Measurements from ENCODE around the gene UGT2B28.
"Not testable (repeated sequence)": the region's sequence is repeated elsewhere in the genome, so short reads cannot be mapped to it uniquely, and the experiment has no call there.

The UGT2B28 gene

DNA sequence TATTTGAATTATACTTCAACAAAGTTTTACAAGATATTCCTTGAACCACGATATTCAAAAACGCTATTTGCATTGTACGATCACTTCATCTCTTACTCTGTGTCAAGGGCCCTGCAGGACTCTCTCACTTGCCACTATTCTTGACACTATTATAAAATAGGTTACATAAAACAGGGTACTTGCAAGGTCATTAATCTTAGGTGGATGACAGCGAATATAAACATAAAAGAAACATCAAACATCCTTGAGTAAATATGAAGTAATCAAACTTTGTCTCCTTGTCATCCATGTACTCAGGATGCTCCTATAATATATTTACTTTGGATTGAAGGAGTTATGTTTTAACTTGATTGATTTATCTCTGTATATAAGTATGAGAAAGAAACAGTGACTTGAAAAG is at the start of gene UGT2B28:
TSS of gene UGT2B28 (plus strand) at position 395 of the 400 bp plus-strand sequence. CDS start 26 bp downstream, outside the sequence.
- not testable (repeated sequence) for DNase-seq

DNA sequence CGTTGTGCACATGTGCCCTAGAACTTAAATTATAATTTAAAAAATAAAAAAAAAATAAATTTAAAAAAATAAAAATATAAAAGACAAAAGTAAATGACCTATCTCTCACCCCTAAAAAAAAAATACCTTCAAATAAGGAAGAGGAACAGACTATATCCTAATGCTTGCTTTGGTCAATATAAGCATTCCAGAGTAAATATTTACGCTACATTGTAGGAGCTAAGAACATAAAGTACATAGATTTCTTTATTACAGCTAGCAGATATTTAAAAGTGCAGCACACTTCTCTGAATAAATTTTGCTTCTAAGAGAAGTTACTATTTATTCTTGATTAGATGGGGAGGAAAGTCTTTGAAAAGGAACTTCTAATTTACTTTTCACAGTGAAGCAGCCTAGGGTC is 41.2 kb upstream of the UGT2B28 start:
- no peak for DNase-seq

DNA sequence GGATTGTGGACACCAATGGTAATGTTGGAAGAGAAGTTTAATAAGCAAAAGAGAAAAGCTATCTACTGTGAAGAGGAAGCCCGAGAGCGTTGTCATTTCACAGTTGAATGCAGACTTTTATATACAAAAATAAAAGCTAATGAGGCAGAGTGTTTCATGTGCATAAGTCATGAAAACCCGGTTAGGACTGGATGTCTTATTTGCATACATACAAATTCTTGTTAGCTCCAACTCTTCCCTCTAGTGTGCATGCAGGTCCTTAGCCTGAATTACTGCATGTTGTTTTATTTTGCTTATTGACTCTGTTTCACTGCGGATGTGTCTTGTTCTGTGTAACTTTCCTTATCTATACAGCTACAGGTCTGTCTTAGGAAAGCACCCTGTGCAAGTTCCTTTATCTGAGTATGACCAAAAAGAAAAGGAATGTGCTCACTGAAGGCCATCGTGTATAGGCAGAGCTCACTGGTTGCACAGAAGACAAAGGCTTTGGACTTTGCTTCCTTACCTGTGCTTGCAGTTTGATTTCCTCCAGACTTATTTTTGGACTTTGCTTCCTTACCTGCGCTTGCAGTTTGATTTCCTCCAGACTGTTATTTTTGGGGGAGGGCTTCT is 40.6 kb upstream of the UGT2B28 start:
- DNase-seq = no peak

DNA sequence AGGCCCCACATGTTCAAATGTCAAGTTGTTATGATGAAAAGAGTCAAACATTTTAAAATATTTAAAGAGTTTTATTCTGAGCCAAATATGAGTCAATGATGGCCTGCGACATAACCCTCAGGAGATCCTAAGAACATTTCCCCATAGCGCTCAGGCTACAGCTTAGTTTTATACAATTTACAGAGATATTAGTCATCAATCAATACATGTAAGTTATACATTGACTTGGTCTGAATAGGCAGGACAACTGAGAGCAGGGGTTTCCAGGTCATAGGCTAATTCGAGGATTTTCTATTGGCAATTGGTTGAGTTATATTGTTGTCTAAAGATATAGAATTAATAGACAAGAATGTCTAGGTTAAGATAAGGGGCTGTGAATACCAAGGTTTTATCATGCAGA is 39.5 kb upstream of the UGT2B28 start:
- DNase-seq = not testable (repeated sequence)

DNA sequence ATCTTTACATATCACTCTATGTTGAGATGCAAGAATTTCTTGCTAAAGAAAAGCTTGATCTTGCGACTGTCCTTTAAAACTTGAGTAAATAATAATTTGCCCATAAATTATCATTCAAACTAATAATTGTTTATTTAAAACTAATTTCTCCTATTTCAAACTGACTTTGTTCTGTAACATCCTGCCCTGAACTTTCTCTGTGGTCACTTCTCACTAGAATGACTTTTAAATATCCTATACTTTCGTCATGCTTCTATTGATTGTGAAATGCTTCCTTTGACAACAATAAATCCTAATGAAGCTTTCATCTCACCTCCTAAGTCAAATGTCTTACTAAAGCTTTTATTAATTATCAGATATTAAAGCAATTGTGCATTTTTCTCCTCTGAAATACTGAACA is 38.5 kb upstream of the UGT2B28 start:
- not testable (repeated sequence) for DNase-seq

DNA sequence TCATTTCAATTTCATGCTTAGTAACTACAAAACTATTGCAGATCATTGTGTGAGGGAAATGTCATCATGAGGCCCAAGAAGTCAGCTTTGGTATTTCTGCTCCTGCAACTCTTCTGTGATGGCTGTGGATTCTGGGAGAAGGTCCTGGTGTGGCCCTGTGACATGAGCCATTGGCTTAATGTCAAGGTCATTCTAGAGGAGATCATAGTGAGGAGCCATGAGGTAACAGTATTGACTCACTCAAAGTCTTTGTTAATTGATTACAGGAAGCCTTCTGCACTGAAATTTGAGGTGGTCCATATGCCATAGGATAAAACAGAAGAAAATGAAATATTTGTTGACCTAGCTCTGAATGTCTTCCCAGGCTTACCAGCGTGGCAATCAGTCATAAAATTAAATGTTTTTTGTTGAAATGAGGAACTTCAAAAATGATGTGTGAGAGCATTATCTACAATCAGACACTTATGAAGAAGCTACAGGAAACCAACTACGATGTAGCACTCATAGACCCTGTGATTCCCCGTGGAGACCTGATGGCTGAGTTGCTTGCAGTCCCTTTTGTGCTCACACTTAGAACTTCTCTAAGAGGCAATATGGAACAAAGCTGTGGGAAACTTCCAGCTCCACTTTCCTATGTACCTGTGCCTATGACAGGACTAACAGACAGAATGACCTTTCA is 37.6 kb upstream of the UGT2B28 start:
- not testable (repeated sequence) for DNase-seq

DNA sequence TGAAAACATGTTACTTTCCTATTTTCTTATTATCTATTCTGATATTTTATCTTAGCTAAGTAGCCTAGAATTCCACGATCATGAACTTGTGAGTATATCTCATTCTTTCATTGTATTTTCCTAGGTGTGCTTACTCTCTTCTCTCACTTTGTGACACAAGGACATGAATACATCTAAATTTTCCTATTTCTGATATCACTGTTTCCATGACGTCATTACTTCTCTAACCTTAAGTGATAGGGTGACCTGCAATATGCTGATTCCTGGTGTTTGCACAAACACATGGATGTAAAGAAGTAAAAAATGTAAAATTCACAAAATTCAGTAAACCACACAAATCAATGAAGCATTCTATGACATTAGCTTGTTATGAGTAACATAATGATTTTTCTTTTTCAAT is 29.4 kb upstream of the UGT2B28 start:
- DNase-seq = not testable (repeated sequence)

DNA sequence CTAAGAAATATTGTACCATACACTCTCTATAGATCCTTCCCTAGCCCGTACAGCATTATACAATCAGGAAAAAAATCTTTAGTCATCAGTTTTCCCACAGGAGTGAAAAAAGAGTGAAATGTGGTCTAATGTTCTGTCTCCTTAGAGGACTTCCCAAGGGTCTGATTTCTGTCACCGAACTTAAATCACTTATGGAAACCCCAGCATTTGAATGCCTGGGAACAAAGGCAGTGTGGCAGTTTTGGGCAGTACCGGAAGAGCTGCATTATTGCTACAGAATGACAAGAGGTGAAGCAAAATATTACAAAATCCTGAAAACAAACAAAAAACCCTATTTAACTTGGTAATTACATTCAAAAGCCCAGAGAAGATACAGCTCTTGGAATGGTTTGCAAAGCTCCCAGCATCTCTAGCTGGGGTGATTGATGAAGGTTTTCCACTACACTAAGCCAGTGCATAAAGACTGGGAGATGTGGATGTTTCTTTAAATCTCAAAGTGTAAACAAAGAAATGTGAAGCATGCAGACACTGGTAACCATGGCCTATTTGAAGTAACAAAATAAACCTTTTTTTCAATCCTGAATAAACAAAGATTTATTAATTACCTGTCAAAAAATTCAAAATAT is 27.0 kb upstream of the UGT2B28 start:
- not testable (repeated sequence) for DNase-seq

DNA sequence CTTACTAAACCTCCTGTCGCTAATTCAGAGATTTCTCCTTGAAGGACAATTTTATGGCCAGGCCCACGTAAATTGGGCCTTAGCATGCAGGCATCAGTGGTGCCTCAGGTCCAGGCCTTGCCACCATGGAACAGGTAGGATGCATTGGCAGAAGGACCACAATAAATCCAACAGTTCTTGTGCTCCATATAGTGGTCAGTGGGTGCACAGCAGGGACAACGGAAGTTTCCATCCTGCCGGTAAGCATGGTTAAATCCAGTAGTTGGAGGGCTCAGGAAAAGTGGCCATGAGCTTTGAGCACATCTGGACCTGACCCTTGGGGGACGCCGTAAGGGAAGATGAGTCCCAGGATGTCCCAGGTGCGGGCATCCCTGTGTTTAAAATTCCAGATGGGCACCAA is 11.7 kb upstream of the UGT2B28 start:
- DNase-seq = not testable (repeated sequence)

DNA sequence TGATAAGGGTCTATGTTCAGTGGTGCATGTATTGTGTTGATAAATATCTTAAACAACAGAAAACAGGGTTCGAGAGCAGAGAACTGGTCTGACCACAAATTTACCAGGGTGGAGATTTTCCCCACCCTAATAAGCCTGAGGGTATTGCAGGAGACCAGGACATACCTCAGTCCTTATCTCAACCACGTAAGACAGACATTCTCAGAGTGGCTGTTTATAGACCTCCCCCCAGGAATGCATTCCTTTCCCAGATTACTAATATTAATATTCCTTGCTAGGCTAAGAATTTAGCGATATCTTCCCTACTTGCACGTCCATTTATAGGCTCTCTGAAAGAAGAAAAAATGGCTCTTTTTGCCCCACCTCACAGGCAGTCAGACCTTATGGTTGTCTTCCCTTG is 16.1 kb downstream of the UGT2B28 start:
- DNase-seq = not testable (repeated sequence)

DNA sequence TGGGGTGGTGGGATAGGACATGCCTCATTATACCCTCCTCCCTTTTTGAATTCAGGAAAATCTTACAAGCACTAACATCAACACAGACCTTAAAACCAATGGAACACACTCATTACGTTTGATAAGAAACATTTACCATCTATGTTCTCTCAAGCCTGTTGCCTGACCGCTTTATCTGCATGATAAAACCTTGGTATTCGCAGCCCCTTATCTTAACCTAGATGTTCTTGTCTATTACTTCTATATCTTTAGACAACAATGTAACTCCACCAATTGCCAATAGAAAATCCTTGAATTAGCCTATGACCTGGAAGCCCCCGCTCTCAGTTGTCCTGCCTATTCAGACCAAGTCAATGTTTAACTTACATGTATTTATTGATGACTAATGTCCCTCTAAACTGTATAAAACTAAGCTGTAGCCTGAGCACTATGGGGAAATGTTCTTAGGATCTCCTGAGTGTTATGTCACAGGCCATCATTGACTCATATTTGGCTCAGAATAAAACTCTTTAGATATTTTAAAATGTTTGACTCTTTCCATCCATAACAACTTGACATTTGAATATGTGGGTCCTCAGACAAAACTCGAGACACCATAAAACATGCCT is 28.3 kb downstream of the UGT2B28 start:
- DNase-seq = not testable (repeated sequence)

DNA sequence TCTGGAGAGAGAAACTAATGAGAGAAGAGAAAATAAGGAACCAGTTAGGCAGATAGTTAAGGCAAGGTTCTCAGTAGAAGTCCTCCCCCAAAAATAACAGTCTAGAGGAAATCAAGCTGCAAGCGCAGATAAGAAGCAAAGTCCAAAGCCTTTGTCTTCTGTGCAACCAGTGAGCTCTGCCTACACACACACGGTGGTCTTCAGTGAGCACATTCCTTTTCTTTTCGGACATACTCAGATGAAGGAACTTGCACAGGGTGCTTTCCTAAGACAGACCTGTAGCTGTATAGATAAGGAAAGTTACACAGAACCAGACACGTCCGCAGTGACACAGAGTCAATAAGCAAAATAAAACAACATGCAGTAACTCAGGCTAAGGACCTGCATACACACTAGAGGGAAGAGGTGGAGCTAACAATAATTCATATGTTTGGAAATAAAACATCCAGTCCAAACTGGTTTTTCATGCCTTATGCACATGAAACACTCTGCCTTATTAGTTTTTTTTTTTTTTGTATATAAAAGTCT is 29.3 kb downstream of the UGT2B28 start:
- DNase-seq = not testable (repeated sequence)

DNA sequence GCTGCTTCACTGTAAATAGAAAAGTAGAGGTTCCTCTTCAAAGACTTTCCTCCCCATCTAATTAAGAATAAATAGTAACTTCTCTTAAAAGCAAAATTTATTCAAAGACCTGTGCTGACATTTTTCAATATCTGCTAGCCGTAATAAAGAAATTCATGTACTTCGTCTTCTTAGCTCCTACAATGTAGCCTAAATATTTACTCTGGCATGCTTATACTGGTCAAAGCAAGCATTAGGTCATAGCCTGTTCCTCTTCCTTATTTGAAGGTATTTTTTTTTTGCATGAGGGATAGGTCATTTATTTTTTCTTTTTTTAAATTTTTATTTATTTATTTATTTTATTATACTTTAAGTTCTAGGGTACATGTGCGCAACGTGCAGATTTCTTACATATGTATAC is 30.0 kb downstream of the UGT2B28 start:
- DNase-seq = not testable (repeated sequence)

DNA sequence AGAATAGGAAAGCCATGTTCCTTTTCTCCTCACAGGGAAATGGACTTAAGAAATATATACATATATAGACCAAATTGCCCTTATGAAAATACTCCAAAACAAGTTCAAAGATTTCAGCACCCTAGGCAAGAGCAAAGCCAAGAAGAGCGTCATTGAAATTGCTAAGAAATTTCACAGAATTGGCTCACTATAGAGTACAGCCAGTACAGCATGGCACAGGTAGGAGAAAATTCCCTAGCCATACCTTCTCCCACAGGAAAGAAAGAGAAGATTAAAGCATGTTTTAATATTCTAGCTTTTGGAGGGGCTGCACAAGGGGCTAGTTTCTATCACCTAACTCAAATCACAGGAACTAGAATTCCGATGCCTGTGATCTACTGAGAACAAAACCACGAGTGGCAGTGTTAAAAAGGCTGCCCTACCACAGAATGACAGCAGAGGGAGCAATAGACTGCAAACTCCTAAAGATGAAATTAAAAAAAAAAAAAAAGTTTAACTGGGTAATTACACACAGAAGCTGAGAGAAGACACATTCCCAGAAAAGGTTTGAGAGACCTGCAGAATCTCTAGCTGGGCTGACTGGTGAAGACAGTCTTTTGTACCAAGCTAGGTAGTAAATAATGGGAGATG is 37.5 kb downstream of the UGT2B28 start:
- DNase-seq = not testable (repeated sequence)

DNA sequence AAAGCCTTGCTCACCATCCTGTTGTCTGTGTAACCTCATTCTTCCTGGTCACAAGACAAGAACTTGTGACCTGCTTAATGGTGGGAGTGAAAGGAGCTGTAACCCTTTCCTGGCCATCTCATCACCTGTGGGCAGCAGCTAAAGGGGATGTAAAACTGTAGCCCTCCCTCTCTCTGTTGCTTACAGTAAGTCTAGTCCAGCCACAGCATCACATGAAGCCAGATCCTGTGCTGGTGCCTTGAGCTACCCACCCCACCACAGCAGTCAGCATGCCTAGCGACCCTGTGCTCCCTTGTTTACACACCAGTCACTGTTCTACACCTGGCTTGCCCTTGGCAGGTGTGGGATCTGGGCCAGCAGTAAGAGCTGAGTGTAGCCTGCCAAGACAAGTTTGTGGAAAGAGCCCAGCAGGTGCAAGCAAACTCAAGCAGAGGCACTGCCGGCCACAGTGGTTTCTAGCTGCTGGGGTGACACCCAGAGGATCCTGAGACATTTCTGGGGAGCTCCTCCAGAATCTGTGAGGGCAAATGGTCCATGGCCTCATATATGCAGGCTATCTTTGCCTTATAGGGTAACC is 41.0 kb downstream of the UGT2B28 start:
- DNase-seq = no peak

DNA sequence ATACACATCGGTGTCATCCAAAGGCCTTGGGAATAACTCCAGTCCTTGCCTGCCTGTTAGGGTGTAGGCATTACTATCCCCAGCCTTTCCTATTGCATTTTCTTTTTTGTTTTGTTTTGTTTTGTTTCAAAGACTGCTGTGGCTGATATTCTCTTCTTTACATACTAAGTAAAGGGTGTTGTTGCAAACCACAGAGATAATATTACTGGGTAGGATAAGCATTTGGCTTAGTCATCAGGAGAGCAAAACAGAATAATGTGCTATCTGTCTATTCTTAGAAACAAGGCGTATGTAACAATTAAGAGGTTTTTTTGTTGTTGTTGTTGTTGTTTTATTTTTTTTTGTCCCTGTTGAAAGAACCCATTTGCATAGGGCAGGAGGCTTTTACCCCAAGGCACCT is 41.8 kb downstream of the UGT2B28 start:
- DNase-seq = no peak

DNA sequence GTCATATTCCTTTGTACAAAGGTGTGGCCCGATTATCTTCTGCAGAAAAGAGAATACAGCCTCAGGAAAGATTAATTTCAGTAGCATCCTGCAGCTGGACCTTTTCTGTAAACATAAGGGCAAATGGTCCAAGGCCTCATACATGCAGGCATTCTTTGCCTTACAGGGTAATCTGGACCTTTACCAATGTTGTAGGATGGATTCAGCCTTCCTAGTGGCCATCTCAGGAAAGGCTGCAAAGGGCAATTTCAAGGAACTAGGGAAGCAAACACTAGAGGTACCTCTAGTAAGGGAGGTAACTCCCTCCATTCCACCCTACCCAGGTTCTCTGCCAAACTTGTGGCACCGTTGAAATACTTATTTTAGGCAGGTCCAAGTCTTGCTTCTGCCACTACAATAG is 43.0 kb downstream of the UGT2B28 start:
- DNase-seq = no peak

DNA sequence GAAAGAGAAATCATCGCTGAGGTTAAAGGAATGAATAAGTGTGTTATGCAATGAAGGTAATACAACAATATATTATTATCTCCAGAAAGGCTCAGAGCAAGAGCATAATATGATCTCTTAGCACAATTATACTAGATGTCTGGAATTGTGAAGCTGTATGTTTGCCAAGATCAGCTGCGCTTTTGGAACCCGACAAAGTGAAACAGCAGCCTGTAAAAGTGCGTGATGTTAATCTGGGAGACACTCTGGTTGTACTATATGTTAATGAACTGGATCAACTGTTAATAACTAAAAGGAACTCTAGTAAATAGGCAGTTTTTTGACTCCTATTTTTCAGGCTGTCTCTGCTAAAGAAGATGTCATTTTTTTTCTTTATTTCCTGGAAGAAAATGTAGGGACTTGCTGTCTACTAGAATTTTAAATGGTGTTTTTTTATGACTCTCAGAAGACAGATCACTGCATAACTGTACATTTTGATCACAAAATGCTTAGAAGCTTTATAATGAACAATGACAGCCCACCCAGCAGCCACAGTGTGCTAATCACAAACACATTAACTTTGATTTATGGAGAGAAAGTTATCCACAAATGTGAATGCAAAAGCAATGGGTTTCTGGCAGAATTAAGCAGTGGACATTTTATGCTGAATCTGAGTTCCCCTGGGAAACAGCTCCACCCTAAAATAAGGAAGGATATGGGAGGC is 50.2 kb downstream of the UGT2B28 start:
- no peak for DNase-seq

DNA sequence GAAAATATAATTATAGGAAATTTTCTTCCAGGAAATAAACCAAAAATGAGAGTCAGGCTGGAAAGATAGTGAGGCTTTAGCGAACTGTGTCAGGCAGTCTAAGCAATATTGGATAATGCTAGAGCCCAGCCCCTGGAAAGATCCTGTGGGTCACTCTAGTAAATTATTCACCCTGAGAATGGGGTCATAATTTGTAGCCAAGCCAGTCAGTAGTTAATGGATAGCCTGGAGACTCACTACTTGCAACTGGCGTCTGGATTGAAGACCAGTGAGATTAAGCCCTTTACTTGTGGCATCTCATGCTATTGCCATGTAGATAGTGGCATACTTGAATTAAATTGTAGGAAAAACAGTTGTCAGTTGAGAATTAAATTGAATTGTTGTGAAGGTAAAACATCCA is 51.0 kb downstream of the UGT2B28 start:
- not testable (repeated sequence) for DNase-seq

DNA sequence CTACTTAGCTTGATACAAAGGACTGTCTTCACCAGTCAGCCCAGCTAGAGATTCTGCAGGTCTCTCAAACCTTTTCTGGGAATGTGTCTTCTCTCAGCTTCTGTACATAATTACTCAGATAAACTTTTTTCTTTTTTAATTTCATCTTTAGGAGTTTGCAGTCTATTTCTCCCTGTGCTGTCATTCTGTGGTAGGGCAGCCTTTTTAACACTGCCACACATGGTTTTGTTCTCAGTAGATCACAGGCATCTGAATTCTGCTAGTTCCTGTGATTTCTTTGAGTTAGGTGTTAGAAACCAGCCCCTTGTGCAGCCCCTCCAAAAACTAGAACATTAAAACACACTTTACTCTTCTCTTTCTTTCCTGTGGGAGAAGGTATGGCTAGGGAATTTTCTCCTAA is 55.2 kb downstream of the UGT2B28 start:
- DNase-seq = not testable (repeated sequence)

DNA sequence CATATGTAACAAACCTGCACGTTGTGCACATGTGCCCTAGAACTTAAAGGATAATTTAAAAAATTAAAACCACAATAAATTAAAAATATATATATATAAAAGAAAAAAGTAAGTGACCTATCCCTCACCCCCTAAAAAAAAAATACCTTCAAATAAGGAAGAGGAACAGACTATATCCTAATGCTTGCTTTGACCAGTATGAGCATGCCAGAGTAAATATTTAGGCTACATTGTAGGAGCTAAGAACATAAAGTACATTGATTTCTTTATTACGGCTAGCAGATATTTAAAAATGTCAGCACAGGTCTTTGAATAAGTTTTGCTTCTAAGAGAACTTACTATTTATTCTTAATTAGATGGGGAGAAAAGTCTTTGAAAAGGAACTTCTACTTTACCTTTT is 62.8 kb downstream of the UGT2B28 start:
- not testable (repeated sequence) for DNase-seq

All from NK-92 treated with Interleukin-12 subunit alpha and Interleukin-12 subunit beta, amount 100 ng/mL, for 24 hours (cell line).